Measurements from ENCODE around the gene DLGAP1.

The DLGAP1 gene

GRCh38 chr18:3710712-3711301 lies 744.3 kb downstream of the DLGAP1 start:
- TF ChIP-seq TEAD4 (IDR thresholded peaks at IDR 0.05) (no peak), RAD21 (IDR thresholded peaks at IDR 0.05; ENCODE audit: low read depth) (no peak), NFIC (IDR thresholded peaks at IDR 0.05) (no peak), ZBTB7A (IDR thresholded peaks at IDR 0.05; ENCODE audit: low read depth) (no peak)
- TF ChIP-seq, protein P1, sequence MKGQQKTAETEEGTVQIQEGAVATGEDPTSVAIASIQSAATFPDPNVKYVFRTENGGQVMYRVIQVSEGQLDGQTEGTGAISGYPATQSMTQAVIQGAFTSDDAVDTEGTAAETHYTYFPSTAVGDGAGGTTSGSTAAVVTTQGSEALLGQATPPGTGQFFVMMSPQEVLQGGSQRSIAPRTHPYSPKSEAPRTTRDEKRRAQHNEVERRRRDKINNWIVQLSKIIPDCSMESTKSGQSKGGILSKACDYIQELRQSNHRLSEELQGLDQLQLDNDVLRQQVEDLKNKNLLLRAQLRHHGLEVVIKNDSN (IDR thresholded peaks at IDR 0.05), result no peak

GRCh38 chr18:3709205-3709604 lies 745.9 kb downstream of the DLGAP1 start:
- TF ChIP-seq TCF12 (IDR thresholded peaks at IDR 0.05; ENCODE audit: low read depth), result no peak
- no peak for TF ChIP-seq EP300 (IDR thresholded peaks at IDR 0.05; ENCODE audit: borderline replicate concordance)
- TF ChIP-seq MAX (IDR thresholded peaks at IDR 0.05), result no peak
- no peak for TF ChIP-seq CREB1 (IDR thresholded peaks at IDR 0.05; ENCODE audit: low read depth)
- TF ChIP-seq, protein P1 (IDR thresholded peaks at IDR 0.05), result no peak
- TF ChIP-seq TEAD4 (IDR thresholded peaks at IDR 0.05), result no peak
- TF ChIP-seq, protein P2, sequence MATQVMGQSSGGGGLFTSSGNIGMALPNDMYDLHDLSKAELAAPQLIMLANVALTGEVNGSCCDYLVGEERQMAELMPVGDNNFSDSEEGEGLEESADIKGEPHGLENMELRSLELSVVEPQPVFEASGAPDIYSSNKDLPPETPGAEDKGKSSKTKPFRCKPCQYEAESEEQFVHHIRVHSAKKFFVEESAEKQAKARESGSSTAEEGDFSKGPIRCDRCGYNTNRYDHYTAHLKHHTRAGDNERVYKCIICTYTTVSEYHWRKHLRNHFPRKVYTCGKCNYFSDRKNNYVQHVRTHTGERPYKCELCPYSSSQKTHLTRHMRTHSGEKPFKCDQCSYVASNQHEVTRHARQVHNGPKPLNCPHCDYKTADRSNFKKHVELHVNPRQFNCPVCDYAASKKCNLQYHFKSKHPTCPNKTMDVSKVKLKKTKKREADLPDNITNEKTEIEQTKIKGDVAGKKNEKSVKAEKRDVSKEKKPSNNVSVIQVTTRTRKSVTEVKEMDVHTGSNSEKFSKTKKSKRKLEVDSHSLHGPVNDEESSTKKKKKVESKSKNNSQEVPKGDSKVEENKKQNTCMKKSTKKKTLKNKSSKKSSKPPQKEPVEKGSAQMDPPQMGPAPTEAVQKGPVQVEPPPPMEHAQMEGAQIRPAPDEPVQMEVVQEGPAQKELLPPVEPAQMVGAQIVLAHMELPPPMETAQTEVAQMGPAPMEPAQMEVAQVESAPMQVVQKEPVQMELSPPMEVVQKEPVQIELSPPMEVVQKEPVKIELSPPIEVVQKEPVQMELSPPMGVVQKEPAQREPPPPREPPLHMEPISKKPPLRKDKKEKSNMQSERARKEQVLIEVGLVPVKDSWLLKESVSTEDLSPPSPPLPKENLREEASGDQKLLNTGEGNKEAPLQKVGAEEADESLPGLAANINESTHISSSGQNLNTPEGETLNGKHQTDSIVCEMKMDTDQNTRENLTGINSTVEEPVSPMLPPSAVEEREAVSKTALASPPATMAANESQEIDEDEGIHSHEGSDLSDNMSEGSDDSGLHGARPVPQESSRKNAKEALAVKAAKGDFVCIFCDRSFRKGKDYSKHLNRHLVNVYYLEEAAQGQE (IDR thresholded peaks at IDR 0.05; ENCODE audit: low read depth), result no peak
- TF ChIP-seq EGR1 (IDR thresholded peaks at IDR 0.05), result no peak

GRCh38 chr18:3706279-3707097 lies 748.6 kb downstream of the DLGAP1 start:
- TF ChIP-seq, protein P2 (IDR thresholded peaks at IDR 0.05; ENCODE audit: low read depth), result no peak
- TF ChIP-seq, protein P1 (IDR thresholded peaks at IDR 0.05), result no peak
- TF ChIP-seq CREB1 (IDR thresholded peaks at IDR 0.05; ENCODE audit: low read depth), result no peak
- TF ChIP-seq ZBTB7A (IDR thresholded peaks at IDR 0.05; ENCODE audit: low read depth), result no peak
- TF ChIP-seq NFIC (IDR thresholded peaks at IDR 0.05), result no peak
- TF ChIP-seq EP300 (IDR thresholded peaks at IDR 0.05; ENCODE audit: borderline replicate concordance), result no peak
- TF ChIP-seq CEBPB (IDR thresholded peaks at IDR 0.05), result no peak
- no peak for TF ChIP-seq TEAD4 (IDR thresholded peaks at IDR 0.05)
- no peak for TF ChIP-seq YY1 (IDR thresholded peaks at IDR 0.05; ENCODE audit: low read depth)
- no peak for TF ChIP-seq RAD21 (IDR thresholded peaks at IDR 0.05; ENCODE audit: low read depth)
- no peak for TF ChIP-seq MAX (IDR thresholded peaks at IDR 0.05)
- TF ChIP-seq TAF1 (IDR thresholded peaks at IDR 0.05; ENCODE audit: low read depth), result no peak
- TF ChIP-seq FOXM1 (IDR thresholded peaks at IDR 0.05; ENCODE audit: borderline replicate concordance, low read depth), result no peak

DNA sequence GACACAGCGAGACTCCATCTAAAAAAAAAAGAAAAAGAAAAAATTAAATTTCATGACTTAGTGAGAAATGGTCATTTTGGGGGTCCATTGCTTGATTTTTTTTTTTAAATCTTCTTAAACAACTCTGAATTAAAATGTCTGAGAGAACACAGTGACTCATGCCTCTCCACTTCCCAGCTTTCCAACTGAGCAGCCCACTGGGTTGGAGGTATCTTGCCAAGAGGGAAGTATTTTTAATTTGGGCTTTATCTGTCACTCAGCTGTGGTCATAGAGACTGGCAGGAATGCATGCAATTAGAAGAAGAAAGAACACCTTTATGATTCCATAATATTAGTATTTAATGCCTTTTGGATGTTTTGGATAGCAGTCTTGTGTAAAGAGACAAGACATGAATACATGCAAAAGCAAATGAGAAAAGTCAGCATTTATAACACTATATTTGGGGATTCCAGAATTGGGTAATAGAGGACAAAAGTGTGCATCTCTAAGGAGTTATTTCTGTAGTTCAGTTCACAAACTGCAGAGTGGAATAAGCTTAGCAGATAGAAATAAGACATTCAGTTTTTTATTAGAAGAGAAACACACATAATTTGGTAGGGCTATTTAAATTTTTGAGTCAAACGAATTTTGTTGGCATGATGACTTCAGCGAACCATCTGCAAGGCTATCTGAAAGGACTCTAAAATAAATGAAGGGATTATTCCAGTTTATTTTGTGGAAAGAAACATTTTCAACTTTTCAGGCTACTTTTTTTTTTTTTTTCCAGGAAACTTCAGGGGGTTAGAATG lies 750.4 kb downstream of the DLGAP1 start:
- TF ChIP-seq YY1 (IDR thresholded peaks at IDR 0.05; ENCODE audit: low read depth) (no peak), EP300 (IDR thresholded peaks at IDR 0.05; ENCODE audit: borderline replicate concordance) (no peak), ZBTB7A (IDR thresholded peaks at IDR 0.05; ENCODE audit: low read depth) (no peak), TCF12 (IDR thresholded peaks at IDR 0.05; ENCODE audit: low read depth) (no peak), MAX (IDR thresholded peaks at IDR 0.05) (no peak), TEAD4 (IDR thresholded peaks at IDR 0.05) (no peak), CREB1 (IDR thresholded peaks at IDR 0.05; ENCODE audit: low read depth) (no peak), EGR1 (IDR thresholded peaks at IDR 0.05) (no peak), FOXM1 (IDR thresholded peaks at IDR 0.05; ENCODE audit: borderline replicate concordance, low read depth) (no peak), CEBPB (IDR thresholded peaks at IDR 0.05) (no peak), TAF1 (IDR thresholded peaks at IDR 0.05; ENCODE audit: low read depth) (no peak), RAD21 (IDR thresholded peaks at IDR 0.05; ENCODE audit: low read depth) (no peak), NFIC (IDR thresholded peaks at IDR 0.05) (no peak)
- TF ChIP-seq, protein P1 (IDR thresholded peaks at IDR 0.05), result no peak
- TF ChIP-seq, protein P2 (IDR thresholded peaks at IDR 0.05; ENCODE audit: low read depth), result no peak

Measured in Ishikawa (cell line).